ENCODE measurements around the gene SUGT1. TPM values are rescaled to one million over a fixed set of nuclear protein-coding genes. Genes with fewer than 3 reads are reported as not detected.

Gene SUGT1
- total and polyA plus RNA-seq, 10 of the 15 experiments (the other 5 are each of a cell fraction or from before 2014, with no cell fraction given): 46.7 to 122 (median 77.3) TPM

DNA sequence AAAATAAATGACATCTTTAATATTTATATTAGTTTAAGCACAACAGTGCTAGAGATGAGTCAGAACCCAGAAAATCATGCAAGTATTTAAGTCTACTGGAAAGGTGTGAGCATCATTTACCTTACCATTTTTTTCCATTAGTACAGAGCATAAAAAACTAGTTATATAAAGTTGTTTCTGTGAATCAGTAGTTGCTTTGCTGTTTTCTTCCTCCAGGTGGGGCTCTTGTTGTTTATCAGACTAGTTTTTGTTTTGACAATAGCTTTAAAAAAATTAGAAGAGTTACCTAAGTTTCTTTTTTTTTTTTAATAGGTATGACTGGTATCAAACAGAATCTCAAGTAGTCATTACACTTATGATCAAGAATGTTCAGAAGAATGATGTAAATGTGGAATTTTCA lies 12.7 kb downstream of the SUGT1 start (continued):
- TF ChIP-seq, protein P1, sequence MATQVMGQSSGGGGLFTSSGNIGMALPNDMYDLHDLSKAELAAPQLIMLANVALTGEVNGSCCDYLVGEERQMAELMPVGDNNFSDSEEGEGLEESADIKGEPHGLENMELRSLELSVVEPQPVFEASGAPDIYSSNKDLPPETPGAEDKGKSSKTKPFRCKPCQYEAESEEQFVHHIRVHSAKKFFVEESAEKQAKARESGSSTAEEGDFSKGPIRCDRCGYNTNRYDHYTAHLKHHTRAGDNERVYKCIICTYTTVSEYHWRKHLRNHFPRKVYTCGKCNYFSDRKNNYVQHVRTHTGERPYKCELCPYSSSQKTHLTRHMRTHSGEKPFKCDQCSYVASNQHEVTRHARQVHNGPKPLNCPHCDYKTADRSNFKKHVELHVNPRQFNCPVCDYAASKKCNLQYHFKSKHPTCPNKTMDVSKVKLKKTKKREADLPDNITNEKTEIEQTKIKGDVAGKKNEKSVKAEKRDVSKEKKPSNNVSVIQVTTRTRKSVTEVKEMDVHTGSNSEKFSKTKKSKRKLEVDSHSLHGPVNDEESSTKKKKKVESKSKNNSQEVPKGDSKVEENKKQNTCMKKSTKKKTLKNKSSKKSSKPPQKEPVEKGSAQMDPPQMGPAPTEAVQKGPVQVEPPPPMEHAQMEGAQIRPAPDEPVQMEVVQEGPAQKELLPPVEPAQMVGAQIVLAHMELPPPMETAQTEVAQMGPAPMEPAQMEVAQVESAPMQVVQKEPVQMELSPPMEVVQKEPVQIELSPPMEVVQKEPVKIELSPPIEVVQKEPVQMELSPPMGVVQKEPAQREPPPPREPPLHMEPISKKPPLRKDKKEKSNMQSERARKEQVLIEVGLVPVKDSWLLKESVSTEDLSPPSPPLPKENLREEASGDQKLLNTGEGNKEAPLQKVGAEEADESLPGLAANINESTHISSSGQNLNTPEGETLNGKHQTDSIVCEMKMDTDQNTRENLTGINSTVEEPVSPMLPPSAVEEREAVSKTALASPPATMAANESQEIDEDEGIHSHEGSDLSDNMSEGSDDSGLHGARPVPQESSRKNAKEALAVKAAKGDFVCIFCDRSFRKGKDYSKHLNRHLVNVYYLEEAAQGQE (IDR thresholded peaks at IDR 0.05; ENCODE audit: low read depth, low read length): no peak
- TF ChIP-seq RB1 (IDR thresholded peaks at IDR 0.05; ENCODE audit: borderline replicate concordance): no peak
- TF ChIP-seq ZNF384 (IDR thresholded peaks at IDR 0.05; ENCODE audit: borderline replicate concordance, low read depth, low read length): peak; percentile 91
- no peak for TF ChIP-seq NFYB (IDR thresholded peaks at IDR 0.05; ENCODE audit: insufficient read depth, low read depth, low read length)
- no peak for TF ChIP-seq ZNF207 (IDR thresholded peaks at IDR 0.05; ENCODE audit: borderline replicate concordance)
- no peak for TF ChIP-seq MTA2 (IDR thresholded peaks at IDR 0.05; ENCODE audit: low read depth)
- TF ChIP-seq, protein P2, sequence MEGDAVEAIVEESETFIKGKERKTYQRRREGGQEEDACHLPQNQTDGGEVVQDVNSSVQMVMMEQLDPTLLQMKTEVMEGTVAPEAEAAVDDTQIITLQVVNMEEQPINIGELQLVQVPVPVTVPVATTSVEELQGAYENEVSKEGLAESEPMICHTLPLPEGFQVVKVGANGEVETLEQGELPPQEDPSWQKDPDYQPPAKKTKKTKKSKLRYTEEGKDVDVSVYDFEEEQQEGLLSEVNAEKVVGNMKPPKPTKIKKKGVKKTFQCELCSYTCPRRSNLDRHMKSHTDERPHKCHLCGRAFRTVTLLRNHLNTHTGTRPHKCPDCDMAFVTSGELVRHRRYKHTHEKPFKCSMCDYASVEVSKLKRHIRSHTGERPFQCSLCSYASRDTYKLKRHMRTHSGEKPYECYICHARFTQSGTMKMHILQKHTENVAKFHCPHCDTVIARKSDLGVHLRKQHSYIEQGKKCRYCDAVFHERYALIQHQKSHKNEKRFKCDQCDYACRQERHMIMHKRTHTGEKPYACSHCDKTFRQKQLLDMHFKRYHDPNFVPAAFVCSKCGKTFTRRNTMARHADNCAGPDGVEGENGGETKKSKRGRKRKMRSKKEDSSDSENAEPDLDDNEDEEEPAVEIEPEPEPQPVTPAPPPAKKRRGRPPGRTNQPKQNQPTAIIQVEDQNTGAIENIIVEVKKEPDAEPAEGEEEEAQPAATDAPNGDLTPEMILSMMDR (IDR thresholded peaks at IDR 0.05 in 2 of 3, conservative IDR thresholded peaks at IDR 0.05 in 1 of 3; ENCODE audit: control insufficient read depth in 2 of 3, extremely low read depth in 1 of 3, insufficient read depth in 1 of 3, low read depth in 3 of 3, low read length in 3 of 3): peak; percentile 38 to 53 (median 52); a peak in 4 of 6 replicates
- TF ChIP-seq SMC3 (IDR thresholded peaks at IDR 0.05; ENCODE audit: borderline replicate concordance, low read length): peak; percentile 62; the same call in 1 of the 2 replicates

Measured in GM12878 (cell line).